ENCODE data around the gene ZNF385C. TPM values are rescaled to one million over a fixed set of nuclear protein-coding genes. Genes with fewer than 3 reads are reported as not detected.

The ZNF385C gene
- total RNA-seq, 1 donor from 2014 or later, result 2.7 TPM

DNA sequence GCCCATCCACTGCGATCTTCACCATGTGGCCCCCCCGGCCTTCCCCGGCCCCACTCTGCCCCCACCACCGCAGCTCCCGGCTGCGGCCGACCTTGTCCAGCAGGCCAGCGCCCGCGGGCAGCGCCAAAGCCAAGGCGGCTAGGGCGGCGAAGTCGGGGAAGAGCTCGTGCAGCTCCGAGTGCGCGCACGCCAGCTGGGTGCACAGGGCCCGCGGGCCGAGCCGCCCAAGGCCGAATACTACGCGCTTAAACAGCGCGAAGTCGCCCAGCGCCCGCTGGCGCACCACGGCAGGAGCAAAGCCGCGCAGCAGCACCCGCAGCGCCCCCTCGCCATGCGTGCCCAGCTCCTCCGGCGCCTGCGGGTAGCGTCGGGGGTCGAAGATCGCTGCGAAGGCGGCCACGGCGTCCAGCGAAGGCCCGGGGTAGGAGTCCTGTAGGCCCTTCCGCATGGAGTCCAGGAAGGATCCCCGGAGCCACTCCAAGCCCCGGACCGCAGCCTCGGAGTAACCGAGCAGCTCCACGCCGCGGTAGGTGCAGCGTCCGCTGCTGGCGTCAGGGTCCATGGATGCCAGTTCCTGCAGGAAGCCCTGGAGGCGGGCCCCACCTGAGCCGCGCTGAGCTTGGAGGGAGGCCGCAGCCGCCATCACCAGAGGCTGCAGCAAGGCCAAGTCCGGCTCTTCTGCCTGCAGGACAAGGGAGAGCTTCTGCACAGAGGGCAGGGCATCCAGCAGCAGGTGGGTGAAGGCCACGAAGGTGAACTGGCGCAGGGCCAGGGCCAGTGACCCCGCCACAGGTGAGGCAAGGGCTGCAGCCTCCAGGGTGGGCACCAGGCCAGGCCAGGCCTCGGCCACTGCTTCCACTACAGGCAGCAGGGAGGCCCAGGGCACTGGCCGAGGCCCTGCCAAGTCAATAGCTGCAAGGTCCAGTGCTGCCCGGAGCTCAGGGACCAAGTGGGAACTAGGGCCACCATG, 58.2 kb downstream of the ZNF385C start:
- Mint-ChIP-seq H3K36me3 (ENCODE audit: insufficient read depth) (no peaks in the 10 kb centered on the region), H3K4me1 (ENCODE audit: low read depth) (no peaks in the 10 kb centered on the region), H3K27ac (no peak overlapping the region), H3K4me3 (ENCODE audit: low read depth) (no peak overlapping the region), H3K9me3 (ENCODE audit: low read depth) (no peaks in the 10 kb centered on the region), H3K27me3 (no peaks in the 10 kb centered on the region)
- no peak for DNase-seq (ENCODE audit: low spot score, unreplicated experiment)
- TF ChIP-seq, protein P1, sequence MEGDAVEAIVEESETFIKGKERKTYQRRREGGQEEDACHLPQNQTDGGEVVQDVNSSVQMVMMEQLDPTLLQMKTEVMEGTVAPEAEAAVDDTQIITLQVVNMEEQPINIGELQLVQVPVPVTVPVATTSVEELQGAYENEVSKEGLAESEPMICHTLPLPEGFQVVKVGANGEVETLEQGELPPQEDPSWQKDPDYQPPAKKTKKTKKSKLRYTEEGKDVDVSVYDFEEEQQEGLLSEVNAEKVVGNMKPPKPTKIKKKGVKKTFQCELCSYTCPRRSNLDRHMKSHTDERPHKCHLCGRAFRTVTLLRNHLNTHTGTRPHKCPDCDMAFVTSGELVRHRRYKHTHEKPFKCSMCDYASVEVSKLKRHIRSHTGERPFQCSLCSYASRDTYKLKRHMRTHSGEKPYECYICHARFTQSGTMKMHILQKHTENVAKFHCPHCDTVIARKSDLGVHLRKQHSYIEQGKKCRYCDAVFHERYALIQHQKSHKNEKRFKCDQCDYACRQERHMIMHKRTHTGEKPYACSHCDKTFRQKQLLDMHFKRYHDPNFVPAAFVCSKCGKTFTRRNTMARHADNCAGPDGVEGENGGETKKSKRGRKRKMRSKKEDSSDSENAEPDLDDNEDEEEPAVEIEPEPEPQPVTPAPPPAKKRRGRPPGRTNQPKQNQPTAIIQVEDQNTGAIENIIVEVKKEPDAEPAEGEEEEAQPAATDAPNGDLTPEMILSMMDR (IDR thresholded peaks at IDR 0.05; ENCODE audit: unreplicated experiment), result no peak

DNA sequence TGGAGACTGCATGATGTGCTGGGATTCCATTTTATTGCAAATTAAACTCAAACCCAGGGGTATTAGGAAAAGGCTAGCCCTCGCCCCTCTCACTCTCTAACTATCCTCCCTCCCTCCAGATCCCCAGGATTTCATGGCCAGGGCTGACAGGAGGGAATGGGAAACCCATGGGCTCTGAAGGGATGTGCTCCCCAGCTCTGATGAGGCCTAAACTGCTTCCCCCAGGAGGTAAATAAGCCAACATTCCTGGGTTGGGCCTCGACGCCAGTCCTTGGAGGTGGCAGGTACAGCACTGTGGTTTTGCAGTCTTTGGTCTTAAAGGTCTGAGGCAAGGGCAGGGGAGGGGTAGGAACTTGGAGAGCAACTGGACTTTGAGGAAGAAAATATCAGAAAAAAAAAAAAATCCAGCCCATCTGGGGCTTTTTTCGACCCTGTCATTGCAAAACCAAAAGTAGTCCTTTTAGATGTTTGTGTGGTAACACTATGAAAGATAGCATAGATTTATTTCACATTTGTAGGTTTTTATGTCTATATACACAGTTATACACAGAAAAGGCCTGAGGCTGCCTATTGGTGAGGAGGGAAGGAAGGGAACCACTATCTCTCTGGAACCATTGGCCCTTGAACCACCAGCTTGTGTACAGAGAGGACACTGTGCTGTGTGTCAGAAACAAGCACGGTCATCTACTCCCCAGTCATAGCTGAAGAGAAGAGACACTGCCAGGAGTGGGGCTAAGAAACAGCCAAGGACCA, 59.9 kb downstream of the ZNF385C start:
- Mint-ChIP-seq H3K9me3 (ENCODE audit: low read depth) (no peaks in the 10 kb centered on the region), H3K4me3 (ENCODE audit: low read depth) (no peak overlapping the region), H3K27me3 (no peaks in the 10 kb centered on the region), H3K4me1 (ENCODE audit: low read depth) (no peaks in the 10 kb centered on the region), H3K27ac (no peak overlapping the region), H3K36me3 (ENCODE audit: insufficient read depth) (no peaks in the 10 kb centered on the region)
- DNase-seq (ENCODE audit: low spot score, unreplicated experiment), result no peak
- TF ChIP-seq, protein P1 (IDR thresholded peaks at IDR 0.05; ENCODE audit: unreplicated experiment), result no peak

DNA sequence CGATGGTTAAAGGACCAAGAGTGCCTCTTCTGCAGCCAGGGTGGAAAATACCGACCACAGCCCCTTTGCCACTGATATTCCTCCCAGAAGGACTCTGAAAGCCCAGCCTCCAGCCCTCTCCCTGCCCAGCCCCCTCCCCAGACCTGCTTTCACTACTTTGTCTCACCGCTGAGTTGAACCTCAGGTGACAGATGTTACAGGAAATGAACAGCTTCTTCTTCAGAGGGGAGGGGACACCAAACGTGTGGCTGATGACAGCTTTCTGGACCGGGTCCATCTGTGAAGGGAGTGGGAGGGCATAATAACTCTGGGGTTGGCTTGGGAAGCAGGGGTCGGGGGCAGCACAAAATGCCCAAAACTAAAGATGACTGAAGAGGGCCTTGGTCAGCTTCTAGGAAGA, 64.2 kb downstream of the ZNF385C start:
- no peak for DNase-seq (ENCODE audit: low spot score, unreplicated experiment)
- TF ChIP-seq, protein P1 (IDR thresholded peaks at IDR 0.05; ENCODE audit: unreplicated experiment), result no peak
- H3K36me3 Mint-ChIP-seq (ENCODE audit: insufficient read depth), result no peaks in the 10 kb centered on the region
- no peak overlapping the region for H3K4me3 Mint-ChIP-seq (ENCODE audit: low read depth)
- H3K27me3 Mint-ChIP-seq, result no peaks in the 10 kb centered on the region
- no peak overlapping the region for H3K27ac Mint-ChIP-seq
- no peaks in the 10 kb centered on the region for H3K4me1 Mint-ChIP-seq (ENCODE audit: low read depth)
- H3K9me3 Mint-ChIP-seq (ENCODE audit: low read depth), result no peaks in the 10 kb centered on the region

GRCh38 chr17:42031584-42031983, 66.7 kb downstream of the ZNF385C start:
- no peak overlapping the region for H3K27ac Mint-ChIP-seq
- TF ChIP-seq, protein P1 (IDR thresholded peaks at IDR 0.05; ENCODE audit: unreplicated experiment), result no peak
- no peaks in the 10 kb centered on the region for H3K36me3 Mint-ChIP-seq (ENCODE audit: insufficient read depth)
- peaks cover 4% of the 10 kb centered on the region for H3K27me3 Mint-ChIP-seq
- no peaks in the 10 kb centered on the region for H3K4me1 Mint-ChIP-seq (ENCODE audit: low read depth)
- no peak overlapping the region for H3K4me3 Mint-ChIP-seq (ENCODE audit: low read depth)
- no peaks in the 10 kb centered on the region for H3K9me3 Mint-ChIP-seq (ENCODE audit: low read depth)
- DNase-seq (ENCODE audit: low spot score, unreplicated experiment), result no peak

- Mint-ChIP-seq H3K27ac (no peak overlapping the region), H3K36me3 (ENCODE audit: insufficient read depth) (peaks cover 4% of the 10 kb centered on the region), H3K4me1 (ENCODE audit: low read depth) (no peaks in the 10 kb centered on the region), H3K27me3 (peaks cover 4% of the 10 kb centered on the region), H3K4me3 (ENCODE audit: low read depth) (no peak overlapping the region), H3K9me3 (ENCODE audit: low read depth) (no peaks in the 10 kb centered on the region)
- TF ChIP-seq, protein P1 (IDR thresholded peaks at IDR 0.05; ENCODE audit: unreplicated experiment), result no peak
- DNase-seq (ENCODE audit: low spot score, unreplicated experiment), result no peak
Observed at GRCh38 chr17:42028791-42029127, 69.5 kb downstream of the ZNF385C start.
